ENCODE measurements around the gene SAE1. TPM values are rescaled to one million over a fixed set of nuclear protein-coding genes. Genes with fewer than 3 reads are reported as not detected.

The SAE1 gene
- polyA plus RNA-seq, 3 donors = 25.5 to 50.0 (median 42.2) TPM

GRCh38 chr19:47187797-47188196 lies 57.2 kb downstream of the SAE1 start:
- WGBS, 3 donors = 93 to 95% (median 93%) methylated on average over 6 of the region's 6 CpGs
- no peak overlapping the region for H3K27ac ChIP-seq (ENCODE audit: low read depth, low read length)

GRCh38 chr19:47188507-47189033 lies 57.9 kb downstream of the SAE1 start:
- no peak overlapping the region for H3K27ac ChIP-seq (ENCODE audit: low read depth, low read length)
- 78 to 96% (median 92%) methylated on average over 5 of the region's 5 CpGs for WGBS, 3 donors

- 20 to 50% (median 49%) methylated on average over 12 of the region's 12 CpGs for WGBS, 3 donors
- H3K27ac ChIP-seq (ENCODE audit: low read depth, low read length) = no peak overlapping the region
Measured at GRCh38 chr19:47190167-47190727, 59.6 kb downstream of the SAE1 start.

- 69 to 75% (median 73%) methylated on average over 1 of the region's 1 CpG for WGBS, 3 donors
- no peak overlapping the region for H3K27ac ChIP-seq (ENCODE audit: low read depth, low read length)
Measured at GRCh38 chr19:47195434-47195833, 64.8 kb downstream of the SAE1 start.

GRCh38 chr19:47197141-47197540 lies 66.5 kb downstream of the SAE1 start:
- 95 to 97% (median 96%) methylated on average over 4 of the region's 4 CpGs for WGBS, 3 donors
- H3K27ac ChIP-seq (ENCODE audit: low read depth, low read length) = no peak overlapping the region

- no peak overlapping the region for H3K27ac ChIP-seq (ENCODE audit: low read depth, low read length)
- 79 to 98% (median 97%) methylated on average over 3 of the region's 3 CpGs for WGBS, 3 donors
Measured at GRCh38 chr19:47200530-47200929, 69.9 kb downstream of the SAE1 start.

GRCh38 chr19:47203254-47203653 lies 72.6 kb downstream of the SAE1 start:
- 37 to 89% (median 76%) methylated on average over 3 of the region's 3 CpGs for WGBS, 3 donors
- no peak overlapping the region for H3K27ac ChIP-seq (ENCODE audit: low read depth, low read length)

- WGBS, 3 donors = 85 to 86% (median 86%) methylated on average over 13 of the region's 13 CpGs
- H3K27ac ChIP-seq (ENCODE audit: low read depth, low read length) = no peak overlapping the region
Measured at GRCh38 chr19:47209319-47210179, 78.9 kb downstream of the SAE1 start.

- no peak overlapping the region for H3K27ac ChIP-seq (ENCODE audit: low read depth, low read length)
Measured at GRCh38 chr19:47210180-47210490, 79.5 kb downstream of the SAE1 start.

- no peak overlapping the region for H3K27ac ChIP-seq (ENCODE audit: low read depth, low read length)
- 31 to 34% (median 33%) methylated on average over 19 of the region's 19 CpGs for WGBS, 3 donors
Measured at GRCh38 chr19:47210689-47211316, 80.2 kb downstream of the SAE1 start.

GRCh38 chr19:47215581-47215980 lies 84.9 kb downstream of the SAE1 start:
- WGBS, 3 donors = 89 to 97% (median 96%) methylated on average over 5 of the region's 5 CpGs
- no peak overlapping the region for H3K27ac ChIP-seq (ENCODE audit: low read depth, low read length)

- H3K27ac ChIP-seq (ENCODE audit: low read depth, low read length) = no peak overlapping the region
- WGBS, 3 donors = 83 to 89% (median 87%) methylated on average over 30 to 33 of the region's 33 CpGs
Measured at GRCh38 chr19:47221080-47221841, 90.6 kb downstream of the SAE1 start.

GRCh38 chr19:47221890-47222289 lies 91.3 kb downstream of the SAE1 start:
- no peak overlapping the region for H3K27ac ChIP-seq (ENCODE audit: low read depth, low read length)
- WGBS, 3 donors = 90 to 95% (median 94%) methylated on average over 11 of the region's 11 CpGs

GRCh38 chr19:47225746-47226425 lies 95.3 kb downstream of the SAE1 start:
- WGBS, 3 donors = 3% methylated on average over 41 to 59 of the region's 59 CpGs

GRCh38 chr19:47226426-47227351 lies 96.1 kb downstream of the SAE1 start:
- H3K27ac ChIP-seq (ENCODE audit: low read depth, low read length) = peak overlapping the region; percentile 97
- WGBS, 3 donors = 1 to 15% (median 4%) methylated on average over 29 to 56 of the region's 56 CpGs

More at GRCh38 chr19:47225746-47226425, 95.3 kb downstream of the SAE1 start:
- H3K27ac ChIP-seq (ENCODE audit: low read depth, low read length) = peak overlapping the region; percentile 97

GRCh38 chr19:47227352-47228167 lies 96.9 kb downstream of the SAE1 start:
- WGBS, 3 donors = 1 to 7% (median 1%) methylated on average over 25 to 27 of the region's 27 CpGs
- peak overlapping the region; percentile 97 for H3K27ac ChIP-seq (ENCODE audit: low read depth, low read length)
